CD4-positive, alpha-beta memory T cell (primary cell): Measurements from ENCODE around the gene LGALS1. TPM values are rescaled to one million over a fixed set of nuclear protein-coding genes. Genes with fewer than 3 reads are reported as not detected.
"Not testable (repeated sequence)": the region's sequence is repeated elsewhere in the genome, so short reads cannot be mapped to it uniquely, and the experiment has no call there.

ENCODE experiments used
- CTCF ChIA-PET: fragments of 350-600 bp; sonication (Branson Sonifier 250); formaldehyde crosslinking; loops from one replicate; lab custom pipeline; 2021; ENCODE audit warnings: inconsistent platforms; ENCODE audit not compliant: partially characterized antibody; lab: Charles Lee
- POLR2A ChIA-PET: fragments of 350-600 bp; sonication (Branson Sonifier 250); formaldehyde crosslinking; loops from one replicate; lab custom pipeline; 2021; ENCODE audit not compliant: partially characterized antibody; lab: Charles Lee
- DNase-seq, 5 donors: peaks; one replicate each; pipeline versions ENCODE4 v3.0.0 to v3.0.0-alpha.2; 2020 to 2022; ENCODE audit warnings: mixed read lengths in 1 of 5
- H3K27ac ChIP-seq: one replicate; pipeline ENCODE4 v1.7.0; 2013; ENCODE audit warnings: low read depth, low read length
- H3K27me3 ChIP-seq: 2 replicates; pipeline ENCODE4 v1.7.0; 2013; ENCODE audit warnings: mild to moderate bottlenecking, low read length, moderate library complexity; ENCODE audit not compliant: insufficient read depth
- H3K36me3 ChIP-seq: 2 replicates; pipeline ENCODE4 v1.7.0; 2013; ENCODE audit warnings: mild to moderate bottlenecking, low read length, moderate library complexity; ENCODE audit not compliant: insufficient read depth
- H3K4me1 ChIP-seq: 2 replicates; pipeline ENCODE4 v1.7.0; 2013; ENCODE audit warnings: mild to moderate bottlenecking, low read length, moderate library complexity; ENCODE audit not compliant: insufficient read depth
- H3K4me3 ChIP-seq, 2 donors: one replicate each; pipeline ENCODE4 v1.7.0; 2013; ENCODE audit warnings: low read length in 2 of 2, mild to moderate bottlenecking in 1 of 2
- H3K9me3 ChIP-seq, 2 donors: one replicate each; pipeline ENCODE4 v1.7.0; 2013; ENCODE audit warnings: low read length in 2 of 2, control low read depth in 1 of 2; ENCODE audit not compliant: control insufficient read depth in 1 of 2
- H3K27ac Mint-ChIP-seq, 7 donors: one replicate each; pipeline ENCODE4 v1.8.0; 2020 to 2021; ENCODE audit warnings: mixed read lengths in 7 of 7, mild to moderate bottlenecking in 6 of 7, inconsistent platforms in 3 of 7, moderate library complexity in 3 of 7
- H3K27me3 Mint-ChIP-seq, 2 donors: one replicate each; pipeline ENCODE4 v1.8.0; 2020 to 2021; ENCODE audit warnings: mixed read lengths in 2 of 2
- H3K36me3 Mint-ChIP-seq, 2 donors: one replicate each; pipeline ENCODE4 v1.8.0; 2020 to 2021; ENCODE audit warnings: mixed read lengths in 2 of 2, inconsistent platforms in 1 of 2, mild to moderate bottlenecking in 1 of 2
- H3K4me1 Mint-ChIP-seq, 4 donors: one replicate each; pipeline ENCODE4 v1.8.0; 2020 to 2021; ENCODE audit warnings: mixed read lengths in 4 of 4, mild to moderate bottlenecking in 1 of 4
- H3K4me3 Mint-ChIP-seq, 8 donors: one replicate each; pipeline ENCODE4 v1.8.0; 2020 to 2021; ENCODE audit warnings: mixed read lengths in 8 of 8, mild to moderate bottlenecking in 7 of 8, moderate library complexity in 6 of 8, inconsistent platforms in 3 of 8
- H3K9me3 Mint-ChIP-seq, 8 donors: one replicate each; pipeline ENCODE4 v1.8.0; 2020 to 2021; ENCODE audit warnings: mixed read lengths in 8 of 8, mild to moderate bottlenecking in 5 of 8, inconsistent platforms in 3 of 8, moderate library complexity in 1 of 8
- intact Hi-C: fragments of 100-400 bp; cut with micrococcal nuclease; formaldehyde crosslinking; loops from one replicate; pipeline ENCODE4 v1.15.1; 2023
- polyA plus RNA-seq, 2 donors: library from polyadenylated mRNA; unstranded; fragments of 300-500 nt; fragmentation: Illumina TruSeq; gene quantifications; one replicate each; pipeline ENCODE4 v1.2.3, GENCODE V29; 2021
- total RNA-seq, 2 experiments: library from RNA; stranded (reverse); gene quantifications; one replicate each; pipeline ENCODE4 v1.2.3, GENCODE V29; 2021

The LGALS1 gene
- total and polyA plus RNA-seq, 4 experiments from 2014 or later = 64.8 to 358 (median 192) TPM

- H3K4me3 ChIP-seq, H3K4me1 Mint-ChIP-seq, H3K4me3 Mint-ChIP-seq, H3K9me3 Mint-ChIP-seq, H3K27ac ChIP-seq, H3K36me3 ChIP-seq, CTCF ChIA-PET, H3K27ac Mint-ChIP-seq, H3K27me3 Mint-ChIP-seq, H3K4me1 ChIP-seq, POLR2A ChIA-PET, H3K9me3 ChIP-seq, DNase-seq, H3K27me3 ChIP-seq, intact Hi-C loops: not testable (repeated sequence)
- H3K36me3 Mint-ChIP-seq = peaks cover 1 to 12% of the 10 kb centered on the region in 2 donors
These were observed 42.4 kb downstream of the LGALS1 start for GRCh38 chr22:37717746-37718305.

DNA sequence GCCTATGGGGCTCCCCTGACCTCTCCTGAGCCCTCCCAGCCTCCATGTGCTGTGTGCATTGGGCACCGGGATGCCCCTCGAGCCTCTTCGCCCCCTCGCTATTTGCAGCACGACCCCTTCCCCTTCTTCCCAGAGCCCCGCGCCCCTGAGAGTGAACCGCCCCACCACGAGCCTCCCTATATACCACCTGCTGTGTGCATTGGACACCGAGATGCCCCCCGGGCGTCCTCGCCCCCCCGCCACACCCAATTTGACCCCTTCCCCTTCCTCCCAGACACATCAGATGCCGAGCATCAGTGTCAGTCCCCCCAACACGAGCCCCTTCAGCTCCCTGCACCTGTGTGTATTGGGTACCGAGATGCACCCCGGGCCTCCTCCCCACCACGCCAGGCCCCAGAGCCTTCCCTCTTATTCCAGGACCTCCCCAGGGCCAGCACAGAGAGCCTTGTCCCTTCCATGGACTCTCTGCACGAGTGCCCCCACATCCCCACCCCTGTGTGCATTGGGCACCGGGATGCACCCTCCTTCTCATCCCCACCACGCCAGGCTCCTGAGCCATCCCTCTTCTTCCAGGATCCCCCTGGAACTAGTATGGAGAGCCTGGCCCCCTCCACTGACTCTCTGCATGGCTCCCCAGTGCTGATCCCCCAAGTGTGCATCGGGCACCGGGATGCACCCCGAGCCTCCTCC, 50.3 kb downstream of the LGALS1 start:
- H3K4me1 ChIP-seq = no peaks in the 10 kb centered on the region
- no peaks in the 10 kb centered on the region for H3K27me3 ChIP-seq
- no peak overlapping the region for H3K4me3 ChIP-seq
- intact Hi-C loops = no loop called here
- Mint-ChIP-seq H3K9me3 (no peaks in the 10 kb centered on the region), H3K27ac (no peak overlapping the region), H3K4me3 (no peak overlapping the region), H3K4me1 (no peaks in the 10 kb centered on the region), H3K27me3 (no peaks in the 10 kb centered on the region), H3K36me3 (peaks cover 4 to 5% of the 10 kb centered on the region in 2 donors)
- CTCF ChIA-PET = no interaction called here
- H3K9me3 ChIP-seq = no peaks in the 10 kb centered on the region
- H3K36me3 ChIP-seq = no peaks in the 10 kb centered on the region
- DNase-seq = no peak
- POLR2A ChIA-PET = no interaction called here
- H3K27ac ChIP-seq = no peak overlapping the region

GRCh38 chr22:37726241-37726887, 50.9 kb downstream of the LGALS1 start:
- no peaks in the 10 kb centered on the region for H3K36me3 ChIP-seq
- intact Hi-C loops = no loop called here
- Mint-ChIP-seq H3K4me1 (no peaks in the 10 kb centered on the region), H3K9me3 (no peaks in the 10 kb centered on the region), H3K27ac (no peak overlapping the region), H3K36me3 (peaks cover 4 to 5% of the 10 kb centered on the region in 2 donors), H3K27me3 (no peaks in the 10 kb centered on the region), H3K4me3 (no peak overlapping the region)
- no peaks in the 10 kb centered on the region for H3K27me3 ChIP-seq
- no peak overlapping the region for H3K27ac ChIP-seq
- no peak overlapping the region for H3K4me3 ChIP-seq
- ChIA-PET POLR2A (no interaction called here), CTCF (no interaction called here)
- no peaks in the 10 kb centered on the region for H3K9me3 ChIP-seq
- H3K4me1 ChIP-seq = no peaks in the 10 kb centered on the region
- no peak for DNase-seq

DNA sequence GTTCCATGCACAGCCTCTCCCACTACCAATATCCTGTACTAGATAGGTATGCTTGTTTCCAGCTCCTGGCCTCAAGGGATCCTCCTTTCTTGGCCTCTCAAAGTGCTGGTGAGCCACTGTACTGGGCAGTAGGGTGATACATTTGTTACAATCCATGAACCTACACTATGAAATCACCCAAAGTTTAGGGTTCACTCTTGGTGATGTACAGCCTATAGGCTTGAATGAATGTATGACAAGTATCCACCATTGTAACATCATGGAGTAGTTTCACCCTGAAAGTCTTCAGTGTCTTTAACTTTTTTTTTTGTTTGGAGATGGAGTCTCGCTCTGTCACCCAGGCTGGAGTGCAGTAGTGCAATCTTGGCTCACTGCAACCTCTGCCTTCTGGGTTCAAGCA, 53.2 kb downstream of the LGALS1 start:
- H3K27ac ChIP-seq = no peak overlapping the region
- no peaks in the 10 kb centered on the region for H3K36me3 ChIP-seq
- H3K9me3 ChIP-seq = no peaks in the 10 kb centered on the region
- intact Hi-C loops = no loop called here
- no peak overlapping the region for H3K4me3 Mint-ChIP-seq
- no peaks in the 10 kb centered on the region for H3K27me3 ChIP-seq
- POLR2A ChIA-PET = no interaction called here
- CTCF ChIA-PET = no interaction called here
- no peak overlapping the region for H3K27ac Mint-ChIP-seq
- H3K27me3 Mint-ChIP-seq = no peaks in the 10 kb centered on the region
- no peak for DNase-seq
- H3K4me1 ChIP-seq = no peaks in the 10 kb centered on the region
- peaks cover 4 to 5% of the 10 kb centered on the region in 2 donors for H3K36me3 Mint-ChIP-seq
- no peak overlapping the region for H3K4me3 ChIP-seq
- H3K4me1 Mint-ChIP-seq = no peaks in the 10 kb centered on the region
- no peaks in the 10 kb centered on the region for H3K9me3 Mint-ChIP-seq

Other genes with a start within 250 kb of the LGALS1 start
- gene ELFN2, start 248.2 kb upstream of the LGALS1 start, total RNA-seq = under 1 TPM; 0.32 to 0.55 TPM
- not detected for gene ELFN2, start 248.2 kb upstream of the LGALS1 start, polyA plus RNA-seq
- gene MFNG, start 189.3 kb upstream of the LGALS1 start, total RNA-seq = 100 to 1,000 TPM; 213 to 218 TPM
- gene MFNG, start 189.3 kb upstream of the LGALS1 start, polyA plus RNA-seq = 100 to 1,000 TPM; 339 to 441 TPM
- under 1 TPM; 0.42 to 0.61 TPM for gene CARD10, start 156.2 kb upstream of the LGALS1 start, total RNA-seq
- not detected for gene CARD10, start 156.2 kb upstream of the LGALS1 start, polyA plus RNA-seq
- gene CDC42EP1, start 115.2 kb upstream of the LGALS1 start, total RNA-seq = not detected
- gene CDC42EP1, start 115.2 kb upstream of the LGALS1 start, polyA plus RNA-seq = not detected
- 1 to 10 TPM in 1 of 2 experiments, not detected in 1; 1.0 TPM for gene LGALS2, start 95.5 kb upstream of the LGALS1 start, total RNA-seq
- not detected for gene LGALS2, start 95.5 kb upstream of the LGALS1 start, polyA plus RNA-seq
- 100 to 1,000 TPM; 108 to 109 TPM for gene GGA1, start 66.8 kb upstream of the LGALS1 start, total RNA-seq
- gene GGA1, start 66.8 kb upstream of the LGALS1 start, polyA plus RNA-seq = 10 to 100 TPM; 16.3 to 26.7 TPM
- gene SH3BP1, start 36.0 kb upstream of the LGALS1 start, total RNA-seq = 10 to 100 TPM; 84.0 to 89.2 TPM
- 10 to 100 TPM; 17.6 to 30.3 TPM for gene SH3BP1, start 36.0 kb upstream of the LGALS1 start, polyA plus RNA-seq
- gene PDXP, start 16.9 kb upstream of the LGALS1 start, total RNA-seq = 1 to 10 TPM; 7.3 to 9.8 TPM
- 1 to 10 TPM in 1 of 2 donors, under 1 TPM in 1; 0.38 to 7.1 TPM for gene PDXP, start 16.9 kb upstream of the LGALS1 start, polyA plus RNA-seq
- 10 to 100 TPM; 50.3 to 52.0 TPM for gene NOL12, start 10.7 kb downstream of the LGALS1 start, total RNA-seq
- 10 to 100 TPM; 38.8 to 51.6 TPM for gene NOL12, start 10.7 kb downstream of the LGALS1 start, polyA plus RNA-seq
- gene TRIOBP, start 21.4 kb downstream of the LGALS1 start, total RNA-seq = 10 to 100 TPM; 25.8 to 26.1 TPM
- 10 to 100 TPM in 1 of 2 donors, 1 to 10 TPM in 1; 9.2 to 13.0 TPM for gene TRIOBP, start 21.4 kb downstream of the LGALS1 start, polyA plus RNA-seq
- gene GCAT, start 132.3 kb downstream of the LGALS1 start, total RNA-seq = 1 to 10 TPM; 3.4 to 4.4 TPM
- 1 to 10 TPM; 2.9 to 6.8 TPM for gene GCAT, start 132.3 kb downstream of the LGALS1 start, polyA plus RNA-seq
- not detected for gene GALR3, start 147.7 kb downstream of the LGALS1 start, total RNA-seq
- not detected for gene GALR3, start 147.7 kb downstream of the LGALS1 start, polyA plus RNA-seq
- 10 to 100 TPM; 21.6 to 22.7 TPM for gene ANKRD54, start 168.7 kb downstream of the LGALS1 start, total RNA-seq
- gene ANKRD54, start 168.7 kb downstream of the LGALS1 start, polyA plus RNA-seq = 10 to 100 TPM; 11.0 to 13.4 TPM
- gene EIF3L, start 173.8 kb downstream of the LGALS1 start, total RNA-seq = 100 to 1,000 TPM; 550 to 571 TPM
- gene EIF3L, start 173.8 kb downstream of the LGALS1 start, polyA plus RNA-seq = 100 to 1,000 TPM; 226 to 364 TPM
- gene MICALL1, start 230.7 kb downstream of the LGALS1 start, total RNA-seq = 10 to 100 TPM; 30.7 to 31.0 TPM
- gene MICALL1, start 230.7 kb downstream of the LGALS1 start, polyA plus RNA-seq = 1 to 10 TPM in 1 of 2 donors, under 1 TPM in 1; 0.77 to 4.4 TPM